K562 (cell line): Measurements from ENCODE around the gene TADA1. TPM values are rescaled to one million over a fixed set of nuclear protein-coding genes. Genes with fewer than 3 reads are reported as not detected.

Experiments used
- ATAC-seq: fragments of 200-7000 bp; cut with Tn5 transposase; 3 replicates; pipeline ENCODE4 v1.9.1; 2020; ENCODE audit warnings: moderate library complexity
- BruUV-seq: library from RNA; stranded (reverse); fragments of 400-500 nt; replicated peaks from 2 replicates; lab custom pipeline; 2021; lab: Mats Ljungman, UMichigan
- CTCF ChIA-PET: fragments of 300-600 bp; formaldehyde crosslinking; extraction: SDS; loops from one replicate; lab custom pipeline; 2021; ENCODE audit warnings: low intra/inter-chr PET ratio; lab: Yijun Ruan, JAX
- POLR2A ChIA-PET: fragments of 300-600, 350-650 bp; sonication (Branson Sonifier 250); formaldehyde crosslinking; extraction: SDS; loops from one replicate; lab custom pipeline; 2021; ENCODE audit warnings: antibody characterized with exemption, inconsistent platforms; lab: Yijun Ruan, JAX
- DNase-seq, 4 experiments: peaks; one replicate each; pipeline versions ENCODE4 v3.0.0 to v3.0.0-alpha.2; 2011 to 2018; ENCODE audit warnings: low spot score in 3 of 4, mixed read lengths in 3 of 4; ENCODE audit errors: extremely low read depth in 1 of 4
- FAIRE-seq: peaks from 2 replicates; lab custom pipeline; 2011; peaks lifted over from hg19 to GRCh38; lab: Jason Lieb, UNC
- H2AFZ ChIP-seq: 2 replicates; pipeline ENCODE4 v1.6.0; 2011; ENCODE audit warnings: low read depth, low read length, control low read depth, inconsistent platforms
- H3K27ac ChIP-seq: fragments of 200-600 bp; 3 replicates; pipeline ENCODE4 v1.8.0; 2011; ENCODE audit warnings: low read depth, mild to moderate bottlenecking, control low read depth, inconsistent platforms, low read length, moderate library complexity, mixed read lengths; ENCODE audit errors: extremely low read depth
- H3K27me3 ChIP-seq, 2 experiments: fragments of 300-600 bp in 1 of 2; 2 replicates in 1 of 2; 3 replicates in 1 of 2; pipeline versions ENCODE4 v1.6.0 to v1.8.0; 2011; ENCODE audit warnings: inconsistent platforms in 2 of 2, low read length in 2 of 2, mild to moderate bottlenecking in 1 of 2, mixed read lengths in 1 of 2, moderate library complexity in 1 of 2; ENCODE audit not compliant: control insufficient read depth in 2 of 2, insufficient read depth in 2 of 2
- H3K36me3 ChIP-seq: fragments of 300-600 bp; 3 replicates; pipeline ENCODE4 v1.8.0; 2011; ENCODE audit warnings: mild to moderate bottlenecking, low read length, inconsistent platforms; ENCODE audit not compliant: control insufficient read depth, insufficient read depth
- H3K4me1 ChIP-seq, 2 experiments: fragments of 200-600 bp in 1 of 2; replicated peaks in 1 of 2; 2 replicates in 1 of 2; 3 replicates in 1 of 2; pipeline versions ENCODE4 v1.5.1 to v1.8.0; 2011; ENCODE audit warnings: inconsistent platforms in 2 of 2, low read length in 2 of 2, mild to moderate bottlenecking in 1 of 2, mixed read lengths in 1 of 2, moderate library complexity in 1 of 2; ENCODE audit not compliant: control insufficient read depth in 2 of 2, insufficient read depth in 2 of 2
- H3K4me2 ChIP-seq: 2 replicates; pipeline ENCODE4 v1.6.1; 2011; ENCODE audit warnings: low read length, control low read depth, inconsistent platforms, mixed read lengths; ENCODE audit not compliant: insufficient read depth
- H3K4me3 ChIP-seq: fragments of 200-600 bp; sonication (generic), shearing (Covaris generic); 2 replicates; pipeline ENCODE4 v1.5.1; 2016; ENCODE audit warnings: control low read depth, inconsistent platforms
- H3K79me2 ChIP-seq: fragments of 200-600 bp; 3 replicates; pipeline ENCODE4 v1.8.0; 2011; ENCODE audit warnings: low read length, inconsistent platforms; ENCODE audit not compliant: control insufficient read depth, insufficient read depth
- H3K9ac ChIP-seq, 2 experiments: 2 replicates each; pipeline versions ENCODE4 v1.6.0 to v1.6.1; 2011; ENCODE audit warnings: low read depth in 2 of 2, low read length in 2 of 2, control low read depth in 1 of 2, inconsistent platforms in 1 of 2, mild to moderate bottlenecking in 1 of 2, mixed read lengths in 1 of 2; ENCODE audit not compliant: insufficient read depth in 1 of 2
- H3K9me1 ChIP-seq: one replicate; pipeline ENCODE4 v1.6.0; 2011; ENCODE audit warnings: inconsistent platforms, mild to moderate bottlenecking, low read length, moderate library complexity; ENCODE audit not compliant: control insufficient read depth, insufficient read depth
- H3K9me3 ChIP-seq: replicated peaks from 2 replicates; pipeline ENCODE4 v1.5.1; 2011; ENCODE audit warnings: low read depth, low read length, inconsistent platforms; ENCODE audit not compliant: control insufficient read depth, insufficient read depth
- H4K20me1 ChIP-seq: replicated peaks from 2 replicates; pipeline ENCODE4 v1.6.1; 2011; ENCODE audit warnings: low read length, inconsistent platforms, mixed read lengths; ENCODE audit not compliant: control insufficient read depth, insufficient read depth
- CBX5 ChIP-seq: IDR thresholded peaks from 2 replicates; pipeline ENCODE4 v1.6.1; 2014; ENCODE audit warnings: low read depth, borderline replicate concordance
- CREB3 ChIP-seq: fragments of 450-650 bp; conservative IDR thresholded peaks from 2 replicates; pipeline ENCODE4 v1.6.1; 2016; ENCODE audit warnings: missing genetic modification characterization, low read depth, mild to moderate bottlenecking, missing compliant biosample characterization, moderate library complexity
- LEF1 ChIP-seq: fragments of 450-650 bp; IDR thresholded peaks from 2 replicates; pipeline ENCODE4 v1.6.1; 2016; ENCODE audit warnings: mild to moderate bottlenecking
- MAFK ChIP-seq: IDR thresholded peaks from 2 replicates; pipeline ENCODE4 v1.6.1; 2011; ENCODE audit warnings: low read length, improper control_type of control experiment
- NFIX ChIP-seq: fragments of 250-450 bp; sonication (Bioruptor Pico); IDR thresholded peaks from 2 replicates; pipeline ENCODE4 v1.4.0; 2020; ENCODE audit warnings: low read depth, mild to moderate bottlenecking, moderate library complexity
- PCBP2 ChIP-seq: fragments of 200-400 bp; formaldehyde crosslinking; IDR thresholded peaks from 2 replicates; pipeline ENCODE4 v1.6.1; 2018; ENCODE audit warnings: low read length, low read depth, mild to moderate bottlenecking, moderate library complexity; ENCODE audit not compliant: poor library complexity, severe bottlenecking
- SAP30 ChIP-seq: fragments of 200-600 bp; sonication (generic); IDR thresholded peaks from 2 replicates; pipeline ENCODE4 v1.6.1; 2012; ENCODE audit warnings: borderline replicate concordance, low read depth, mild to moderate bottlenecking, moderate library complexity, low read length, control low read depth, inconsistent platforms; ENCODE audit not compliant: insufficient read depth, poor library complexity, severe bottlenecking
- SMARCC2 ChIP-seq: fragments of 450-650 bp; IDR thresholded peaks from 2 replicates; pipeline ENCODE4 v1.6.1; 2017; ENCODE audit warnings: antibody characterized with exemption, moderate library complexity, mild to moderate bottlenecking, low read depth
- ZBTB40 ChIP-seq, 2 experiments: fragments of 450-650 bp in 1 of 2; sonication (generic) in 1 of 2; formaldehyde crosslinking in 1 of 2; IDR thresholded peaks; 2 replicates each; pipeline versions ENCODE4 v1.7.1 to v1.9.0; 2016 to 2022; ENCODE audit warnings: inconsistent platforms in 1 of 2, mild to moderate bottlenecking in 1 of 2, missing genetic modification reagents in 1 of 2
- ZNF766 ChIP-seq: fragments of 200-800 bp; sonication (Bioruptor generic); conservative IDR thresholded peaks from 2 replicates; pipeline ENCODE4 v1.6.1; 2016; ENCODE audit warnings: missing genetic modification characterization, missing compliant biosample characterization
- WGBS: fragments of 100-300 bp; shearing (Covaris generic); methylation state at CpG from one replicate; pipeline ENCODE4 v1.1.6; 2016; ENCODE audit warnings: low coverage, mixed read lengths; ENCODE audit not compliant: insufficient coverage; ENCODE audit errors: missing lambda C conversion rate; 5-methylcytosine and 5-hydroxymethylcytosine counted together
- in situ Hi-C: fragments of 300-500 bp; cut with MboI; formaldehyde crosslinking; loops from 4 replicates; pipeline ENCODE4 v1.15.0; 2018; ENCODE audit warnings: inconsistent platforms, mixed read lengths
- intact Hi-C: fragments of 100-400 bp; cut with micrococcal nuclease; formaldehyde crosslinking; loops from 2 replicates; pipeline ENCODE4 v1.14.2; 2022
- polyA plus RNA-seq, 8 experiments: library from polyadenylated mRNA; depleted of rRNA in 4 of 8; stranded (reverse) in 5 of 8; unstranded in 3 of 8; fragments of >200 nt; fragmentation: Nextera tagmentation in 2 of 8; fragmentation: Illumina TruSeq in 1 of 8; extraction: Ambion mirVana in 2 of 8; extraction: Trizol in 1 of 8; gene quantifications; 2 replicates each; pipeline versions ENCODE4 v1.2.1 to v1.2.3, GENCODE V29; 2011 to 2014; ENCODE audit warnings: inconsistent platforms in 1 of 8, missing spikeins in 1 of 8
- total RNA-seq, 7 experiments: library from RNA; depleted of rRNA in 6 of 7; stranded (reverse); fragments of >200 nt in 6 of 7; fragmentation: Illumina TruSeq in 2 of 7; extraction: Trizol in 2 of 7; gene quantifications; 2 replicates each; pipeline versions ENCODE4 v1.2.1 to v1.2.3, GENCODE V29; 2011 to 2021; ENCODE audit warnings: low replicate concordance in 1 of 7

Gene TADA1
- total and polyA plus RNA-seq, 9 of the 15 experiments (the other 6 are each of a cell fraction or from before 2014, with no cell fraction given), result 15.9 to 76.5 (median 28.7) TPM

GRCh38 chr1:166918956-166919316, 42.9 kb upstream of the TADA1 start:
- H3K4me3 ChIP-seq, result no peak overlapping the region
- TF ChIP-seq CREB3 (tag), result no peak
- TF ChIP-seq NFIX (CRISPR knock-in tag), result no peak
- no peak for TF ChIP-seq PCBP2
- TF ChIP-seq SAP30, result no peak
- no peak for TF ChIP-seq ZNF766 (CRISPR knock-in tag)
- no peak for TF ChIP-seq SMARCC2
- TF ChIP-seq ZBTB40 (IDR thresholded peaks at IDR 0.05), result no peak
- TF ChIP-seq ZBTB40 (CRISPR knock-in tag; IDR thresholded peaks at IDR 0.05), result no peak
- TF ChIP-seq CBX5, result no peak
- no peak for TF ChIP-seq LEF1
- TF ChIP-seq MAFK, result no peak
- in situ Hi-C loops, result loop anchor here (5.0 kb wide), 1 partner anchor 138 kb away; no protein-coding TSS in a partner anchor
- no peak overlapping the region for H3K27ac ChIP-seq
- FAIRE-seq, result no peak
- peaks cover 0 to 11% of the 10 kb centered on the region in 2 experiments; a peak in 1 of 5 replicates for H3K4me1 ChIP-seq
- H3K9me1 ChIP-seq, result no peaks in the 10 kb centered on the region
- H3K79me2 ChIP-seq, result no peaks in the 10 kb centered on the region
- CTCF ChIA-PET, result no interaction called here
- no peak for DNase-seq
- no peak overlapping the region for H2AFZ ChIP-seq
- H3K9me3 ChIP-seq, result no peaks in the 10 kb centered on the region
- intact Hi-C loops, result no loop called here
- H3K36me3 ChIP-seq, result no peaks in the 10 kb centered on the region
- H3K4me2 ChIP-seq, result no peak overlapping the region
- POLR2A ChIA-PET, result interaction anchor here (1.0 to 1.5 kb wide), 2 partner anchors 15 to 43 kb away, joined by 5 read pairs; partner anchors contain the start of gene TADA1
- no TSS peak for BruUV-seq
- peaks cover 37 to 53% of the 10 kb centered on the region in 2 experiments for H3K27me3 ChIP-seq
- ATAC-seq, result no peak
- WGBS, result 0% methylated on average over 2 of the region's 2 CpGs
- H4K20me1 ChIP-seq, result no peaks in the 10 kb centered on the region
- no peak overlapping the region for H3K9ac ChIP-seq
